ENCODE measurements around the gene SPDYE16.
"Not testable (repeated sequence)": the region's sequence is repeated elsewhere in the genome, so short reads cannot be mapped to it uniquely, and the experiment has no call there.

DNA sequence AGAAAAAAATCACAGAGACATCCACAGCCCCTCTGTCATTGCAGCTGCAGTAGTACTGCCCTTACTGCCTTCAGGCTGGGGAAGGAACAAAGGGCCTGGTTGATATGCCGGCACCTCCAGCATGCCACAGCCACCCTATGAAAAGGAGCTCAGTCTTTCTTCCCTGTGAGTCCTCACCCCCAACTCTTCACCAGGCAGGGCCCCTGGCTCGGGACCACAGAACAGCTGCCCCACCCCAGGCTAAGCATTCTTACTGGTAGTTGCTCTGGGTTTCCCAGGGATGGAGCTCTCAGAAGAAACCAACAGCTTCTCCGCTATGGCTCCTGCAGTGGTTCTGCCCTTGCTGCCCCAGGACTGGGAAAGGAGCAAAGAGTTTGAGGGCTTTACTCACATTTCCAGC is 47.9 kb upstream of the SPDYE16 start:
- TF ChIP-seq, protein P1, sequence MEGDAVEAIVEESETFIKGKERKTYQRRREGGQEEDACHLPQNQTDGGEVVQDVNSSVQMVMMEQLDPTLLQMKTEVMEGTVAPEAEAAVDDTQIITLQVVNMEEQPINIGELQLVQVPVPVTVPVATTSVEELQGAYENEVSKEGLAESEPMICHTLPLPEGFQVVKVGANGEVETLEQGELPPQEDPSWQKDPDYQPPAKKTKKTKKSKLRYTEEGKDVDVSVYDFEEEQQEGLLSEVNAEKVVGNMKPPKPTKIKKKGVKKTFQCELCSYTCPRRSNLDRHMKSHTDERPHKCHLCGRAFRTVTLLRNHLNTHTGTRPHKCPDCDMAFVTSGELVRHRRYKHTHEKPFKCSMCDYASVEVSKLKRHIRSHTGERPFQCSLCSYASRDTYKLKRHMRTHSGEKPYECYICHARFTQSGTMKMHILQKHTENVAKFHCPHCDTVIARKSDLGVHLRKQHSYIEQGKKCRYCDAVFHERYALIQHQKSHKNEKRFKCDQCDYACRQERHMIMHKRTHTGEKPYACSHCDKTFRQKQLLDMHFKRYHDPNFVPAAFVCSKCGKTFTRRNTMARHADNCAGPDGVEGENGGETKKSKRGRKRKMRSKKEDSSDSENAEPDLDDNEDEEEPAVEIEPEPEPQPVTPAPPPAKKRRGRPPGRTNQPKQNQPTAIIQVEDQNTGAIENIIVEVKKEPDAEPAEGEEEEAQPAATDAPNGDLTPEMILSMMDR (IDR thresholded peaks at IDR 0.05; ENCODE audit: low read depth, low read length, poor library complexity, severe bottlenecking) = not testable (repeated sequence)
- not testable (repeated sequence) for TF ChIP-seq EZH2phosphoT487 (IDR thresholded peaks at IDR 0.05; ENCODE audit: borderline replicate concordance, low read length)
